CD4-positive, alpha-beta T cell treated with Interleukin-6 at 100 ng/mL for 8 hours (primary cell): Measurements from ENCODE around the gene ZNF816.
A peak's percentile ranks its signal among the peaks of the same experiment; 100 is the strongest.
"Not testable (repeated sequence)": the region's sequence is repeated elsewhere in the genome, so short reads cannot be mapped to it uniquely, and the experiment has no call there.

ENCODE experiments used
- DNase-seq: peaks from one replicate; pipeline ENCODE4 v3.0.0-alpha.2; 2020; ENCODE audit warnings: mixed read lengths, low spot score

Gene ZNF816

DNA sequence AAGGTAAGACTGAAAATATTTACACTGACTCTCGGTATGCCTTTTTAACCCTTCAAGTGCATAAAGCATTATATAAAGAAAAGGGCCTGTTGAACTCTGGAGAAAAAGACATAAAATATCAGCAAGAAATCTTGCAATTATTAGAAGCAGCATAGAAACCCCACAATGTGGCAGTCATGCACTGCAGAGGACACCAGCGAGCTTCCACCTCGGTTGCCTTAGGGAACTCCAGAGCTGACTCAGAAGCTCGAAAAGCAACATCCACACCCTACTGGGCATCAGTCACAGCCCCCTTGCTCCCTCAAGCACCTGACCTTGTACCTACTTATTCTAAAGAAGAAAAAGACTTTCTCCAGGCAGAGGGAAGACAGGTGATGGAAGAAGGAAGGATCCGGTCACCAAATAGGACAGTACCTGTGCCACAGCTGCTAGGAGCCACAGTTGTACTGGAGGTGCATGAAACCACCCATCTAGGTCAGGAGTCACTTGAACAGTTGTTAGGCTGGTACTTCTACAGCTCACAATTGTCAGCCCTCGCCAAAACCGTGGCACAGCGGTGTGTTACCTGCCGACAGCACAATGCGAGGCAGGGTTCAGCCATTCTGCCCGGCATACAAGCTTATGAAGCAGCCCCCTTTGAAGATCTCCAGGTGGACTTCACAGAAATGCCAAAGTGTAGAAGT, 2.9 kb downstream of the ZNF816 start:
- no peak for DNase-seq

DNA sequence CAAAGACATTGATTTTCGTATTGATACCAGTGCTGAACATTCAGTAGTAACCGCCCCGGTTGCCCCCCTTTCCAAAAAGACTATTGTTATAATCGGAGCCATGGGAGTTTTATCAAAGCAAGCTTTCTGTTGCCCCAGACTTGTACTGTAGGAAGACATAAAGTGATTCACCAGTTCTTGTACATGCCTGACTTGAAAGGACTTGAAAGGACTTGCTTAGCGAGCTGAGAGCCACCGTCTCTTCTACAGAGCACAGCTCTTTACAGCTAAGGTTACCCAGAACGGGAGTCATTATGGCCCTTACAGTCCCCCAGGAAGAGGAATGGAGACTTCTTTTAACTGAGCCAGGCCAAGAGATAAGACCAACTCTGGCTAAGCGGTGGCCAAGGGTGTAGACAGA, 5.1 kb downstream of the ZNF816 start:
- DNase-seq, result no peak

DNA sequence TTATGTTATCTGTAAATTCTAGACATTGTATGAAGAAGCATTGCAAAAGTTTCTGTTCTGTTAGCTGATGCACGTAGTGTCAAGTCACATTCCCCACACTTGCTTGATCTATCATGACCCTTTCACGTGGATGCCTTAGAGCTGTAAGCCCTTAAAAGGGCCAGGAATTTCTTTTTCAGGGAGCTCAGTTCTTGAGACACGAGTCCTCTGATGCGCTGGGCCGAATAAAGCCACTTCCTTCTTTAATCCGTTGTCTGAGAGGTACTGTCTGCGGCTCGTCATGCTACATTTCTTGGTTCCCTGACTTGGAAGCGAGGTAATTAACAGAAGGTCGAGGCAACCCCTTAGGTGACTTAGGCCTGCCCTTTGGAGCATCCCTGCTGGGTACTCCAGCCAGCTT, 5.8 kb downstream of the ZNF816 start:
- no peak for DNase-seq

DNA sequence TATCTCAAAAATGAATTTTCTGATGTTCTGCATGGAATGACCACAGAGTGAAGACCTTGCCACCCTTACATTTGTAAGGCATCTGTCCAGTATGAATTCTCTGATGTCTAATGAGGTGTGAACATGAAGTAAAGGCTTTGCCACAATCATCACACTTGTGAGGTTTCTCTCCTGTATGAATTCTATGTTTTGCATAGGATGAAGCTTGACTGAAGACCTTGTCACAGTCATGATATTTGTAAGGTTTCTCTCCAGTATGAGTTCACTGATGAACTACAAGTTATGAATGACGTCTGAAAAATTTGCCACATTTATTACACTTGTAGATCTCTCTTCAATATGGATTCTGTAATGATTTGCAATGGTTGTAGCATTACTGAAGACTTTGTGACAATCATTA, 13.3 kb downstream of the ZNF816 start:
- DNase-seq, result no peak

DNA sequence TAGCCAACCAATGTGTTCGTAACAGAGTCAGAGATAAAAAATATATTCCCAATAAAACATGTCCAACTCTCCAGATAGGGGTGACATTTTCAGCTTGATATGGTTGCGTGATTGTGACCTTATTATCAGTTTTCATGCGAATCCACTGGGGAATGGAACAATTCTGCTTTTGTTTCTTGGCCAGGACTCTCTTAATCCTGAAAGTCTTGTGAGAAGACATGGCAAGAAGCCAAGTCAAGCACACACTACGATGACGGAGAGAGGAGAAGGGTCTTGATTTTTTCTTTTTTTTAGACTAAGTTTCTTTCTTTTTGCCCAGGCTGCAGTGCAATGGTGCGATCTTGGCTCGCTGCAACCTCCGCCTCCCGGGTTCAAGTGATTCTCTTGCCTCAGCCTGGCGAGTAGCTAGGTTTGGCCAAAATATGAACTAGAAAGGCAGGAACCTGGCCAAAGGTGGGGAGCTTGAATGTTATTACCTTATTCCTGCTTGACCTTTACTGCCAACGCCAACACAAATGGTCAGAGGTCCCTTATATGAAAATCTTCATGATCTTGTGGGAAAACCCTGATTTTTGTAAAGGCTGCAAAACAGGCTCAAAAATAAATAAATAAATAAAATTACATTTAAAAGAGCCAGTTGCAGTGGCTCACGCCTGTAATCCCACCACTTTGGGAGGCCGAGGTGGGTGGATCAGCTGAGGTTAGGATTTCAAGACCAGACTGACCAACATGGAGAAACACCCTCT, 14.5 kb downstream of the ZNF816 start:
- no peak for DNase-seq

DNA sequence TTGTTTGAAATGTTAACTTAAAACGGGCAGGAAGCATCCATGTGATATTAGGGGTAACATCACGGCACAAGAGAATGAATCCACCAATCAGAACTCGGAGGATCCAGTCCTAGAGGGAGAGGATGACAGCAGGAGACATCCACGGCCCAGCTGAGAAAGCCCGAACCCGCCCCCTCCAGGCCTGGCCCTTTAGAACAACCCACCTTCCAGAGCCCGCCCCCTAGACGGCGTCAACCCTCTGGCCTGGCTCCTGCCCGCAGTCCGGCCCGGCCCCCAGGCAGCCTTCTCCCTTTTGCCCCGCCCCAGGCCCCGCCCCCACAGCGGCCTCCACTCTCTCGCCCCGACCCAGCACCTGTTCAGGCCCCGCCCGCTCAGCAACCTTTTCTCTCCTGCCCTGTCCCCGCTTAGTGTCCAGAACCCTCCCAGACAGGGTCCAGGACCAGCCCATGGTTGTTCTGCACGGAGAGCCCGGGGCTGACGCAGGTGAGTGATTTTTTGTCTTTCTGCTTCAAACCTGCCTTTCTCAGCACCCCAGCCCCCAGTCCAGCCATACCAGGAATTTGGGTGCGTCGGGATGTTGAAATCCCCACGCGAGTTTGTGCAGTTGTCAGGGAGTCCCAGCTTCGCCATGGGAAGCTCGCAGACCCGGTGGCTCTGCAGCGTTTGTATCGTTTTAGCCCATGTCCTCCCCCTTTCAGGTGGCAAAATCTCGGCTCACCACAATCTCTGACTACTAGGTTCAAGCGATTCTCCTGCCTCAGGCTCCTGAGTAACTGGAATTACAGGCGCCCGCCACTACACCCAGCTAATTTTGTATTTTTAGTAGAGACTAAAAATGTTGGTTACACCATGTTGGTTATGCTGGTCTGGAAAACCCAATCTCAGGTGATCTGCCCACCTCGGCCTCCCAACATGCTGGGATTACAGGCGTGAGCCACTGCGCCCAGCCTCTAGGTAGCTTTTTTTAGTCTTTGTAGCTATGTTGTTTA, 16.1 kb downstream of the ZNF816 start:
- no peak for DNase-seq

DNA sequence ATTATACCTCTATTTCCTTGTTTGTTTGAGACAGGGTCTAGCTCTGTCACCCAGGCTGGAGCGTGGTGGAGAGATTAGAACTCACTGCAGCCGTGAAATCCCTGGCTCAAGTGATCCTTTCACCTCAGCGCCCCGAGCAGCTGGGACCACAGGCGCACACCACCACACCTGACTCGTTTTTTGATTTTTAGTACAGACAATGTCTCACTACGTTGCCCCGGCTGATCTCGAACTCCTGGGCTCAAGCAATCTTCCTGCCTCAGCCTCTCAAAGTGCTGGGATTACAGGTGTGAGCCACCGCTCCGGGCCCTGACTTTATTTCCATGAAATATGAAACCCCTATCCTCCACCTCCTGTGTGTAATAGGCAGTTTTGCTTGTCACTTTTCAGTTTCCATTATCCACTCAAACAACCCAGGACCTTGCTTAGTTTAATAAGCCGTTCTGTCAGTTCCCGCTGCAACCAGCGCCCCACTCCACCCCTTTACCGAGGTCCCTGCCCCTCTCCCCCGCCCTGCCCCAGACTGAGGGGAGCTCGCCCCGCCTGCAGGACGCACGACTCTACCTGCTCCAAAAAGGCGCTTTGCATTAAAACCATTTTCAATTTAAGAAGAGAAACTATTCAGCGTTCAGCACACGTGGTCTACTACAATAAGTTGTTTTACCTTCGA, 16.9 kb downstream of the ZNF816 start:
- DNase-seq, result no peak

DNA sequence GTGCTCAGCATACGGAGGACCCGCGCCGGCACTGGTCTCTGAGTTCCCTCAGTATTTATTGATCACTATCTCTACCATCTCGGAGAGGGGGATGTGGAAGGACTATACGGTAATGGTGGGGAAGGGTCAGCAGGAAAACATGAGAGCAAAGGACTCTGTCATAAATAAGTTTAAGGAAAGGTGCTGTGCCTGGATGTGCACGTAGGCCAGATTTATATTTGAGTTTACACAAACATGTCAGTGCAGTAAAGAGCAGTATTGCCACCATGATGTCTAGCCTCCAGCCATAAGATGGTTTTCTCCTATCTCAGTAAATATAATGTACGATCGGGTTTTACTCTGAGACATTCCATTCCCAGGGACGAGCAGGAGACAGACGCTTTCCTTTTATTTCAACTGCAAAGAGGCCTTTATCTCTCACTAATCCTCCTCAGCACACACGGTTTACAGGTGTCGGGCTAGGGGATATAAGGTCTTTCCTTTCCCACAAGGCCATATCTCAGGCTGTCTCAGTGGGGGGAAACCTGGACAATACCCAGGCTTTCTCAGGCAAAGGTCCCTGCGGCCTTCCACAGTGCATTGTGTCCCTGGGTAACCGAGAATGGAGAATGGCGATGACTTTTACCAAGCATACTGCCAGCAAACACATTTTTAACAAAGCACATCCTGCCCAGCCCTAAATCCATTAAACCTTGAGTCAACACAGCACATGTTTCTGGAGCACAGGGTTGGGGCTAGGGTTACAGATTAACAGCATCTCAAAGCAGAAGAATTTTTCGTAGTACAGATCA, 17.8 kb downstream of the ZNF816 start:
- DNase-seq, result not testable (repeated sequence)

DNA sequence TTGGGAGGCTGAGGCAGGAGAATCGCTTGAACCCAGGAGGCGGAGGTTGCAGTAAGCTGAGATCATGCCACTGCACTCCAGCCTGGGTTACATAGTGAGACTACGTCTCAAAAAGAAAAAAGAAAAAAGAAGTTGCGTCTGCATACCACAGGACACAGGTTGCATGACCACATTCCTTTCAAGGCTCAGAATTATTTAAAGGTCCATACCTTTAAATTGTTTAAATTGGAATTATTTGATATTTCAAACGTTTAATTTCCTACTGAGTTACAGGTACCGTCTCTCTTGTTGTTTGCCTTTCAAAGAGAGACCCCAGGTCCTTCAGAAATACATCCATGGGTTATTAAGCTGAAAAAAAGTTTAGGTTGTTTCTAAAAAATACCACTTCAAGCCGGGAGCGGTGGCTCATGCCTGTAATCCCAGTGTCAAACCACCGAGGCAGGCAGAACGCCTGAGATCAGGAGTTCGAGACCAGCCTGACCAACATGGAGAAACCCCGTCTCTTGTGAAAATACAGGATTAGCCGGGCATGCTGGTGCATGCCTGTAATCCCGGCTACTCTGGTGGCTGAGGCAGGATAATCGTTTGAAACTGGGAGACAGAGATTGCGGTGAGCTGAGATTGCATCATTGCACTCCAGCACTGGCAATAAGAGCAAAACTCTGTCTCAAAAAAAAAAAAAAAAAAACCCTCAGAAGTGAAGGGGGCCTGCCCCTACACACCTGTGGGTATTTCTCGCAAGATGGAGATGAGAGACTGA, 18.6 kb downstream of the ZNF816 start:
- DNase-seq, result no peak

DNA sequence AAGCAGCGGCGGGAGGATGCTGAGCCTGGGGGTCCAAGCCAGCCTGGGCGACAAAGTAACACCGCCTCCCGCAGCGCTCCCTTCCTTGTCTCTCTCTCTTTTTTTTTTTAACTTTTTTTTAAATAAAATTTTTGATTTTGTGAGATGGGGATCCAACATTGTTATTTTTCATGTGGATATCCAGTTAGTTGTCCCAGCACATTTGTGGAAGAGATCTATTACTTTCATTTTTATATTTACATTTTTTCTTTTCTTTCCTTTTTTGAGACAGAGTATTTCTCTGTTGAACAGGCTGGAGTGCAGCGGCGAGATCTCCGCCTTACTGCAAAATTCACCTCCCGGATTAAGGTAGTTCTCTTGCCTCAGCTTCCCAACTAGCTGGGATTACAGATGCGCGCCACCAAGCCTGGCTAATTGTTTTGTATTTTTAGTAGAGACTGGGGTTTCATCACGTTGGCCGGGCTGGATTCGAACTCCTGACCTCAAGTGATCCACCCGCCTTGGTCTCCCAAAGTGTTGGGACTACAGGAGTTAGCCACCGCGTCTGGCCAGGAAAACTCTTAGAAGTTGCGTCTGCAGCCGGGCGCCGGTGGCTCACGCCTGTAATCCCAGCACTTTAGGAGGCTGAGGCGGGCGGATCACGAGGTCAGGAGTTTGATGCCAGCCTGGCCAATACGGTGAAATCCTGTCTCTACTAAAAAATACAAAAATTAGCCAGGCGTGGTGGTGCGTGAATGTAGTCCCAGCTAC, 19.4 kb downstream of the ZNF816 start:
- no peak for DNase-seq

DNA sequence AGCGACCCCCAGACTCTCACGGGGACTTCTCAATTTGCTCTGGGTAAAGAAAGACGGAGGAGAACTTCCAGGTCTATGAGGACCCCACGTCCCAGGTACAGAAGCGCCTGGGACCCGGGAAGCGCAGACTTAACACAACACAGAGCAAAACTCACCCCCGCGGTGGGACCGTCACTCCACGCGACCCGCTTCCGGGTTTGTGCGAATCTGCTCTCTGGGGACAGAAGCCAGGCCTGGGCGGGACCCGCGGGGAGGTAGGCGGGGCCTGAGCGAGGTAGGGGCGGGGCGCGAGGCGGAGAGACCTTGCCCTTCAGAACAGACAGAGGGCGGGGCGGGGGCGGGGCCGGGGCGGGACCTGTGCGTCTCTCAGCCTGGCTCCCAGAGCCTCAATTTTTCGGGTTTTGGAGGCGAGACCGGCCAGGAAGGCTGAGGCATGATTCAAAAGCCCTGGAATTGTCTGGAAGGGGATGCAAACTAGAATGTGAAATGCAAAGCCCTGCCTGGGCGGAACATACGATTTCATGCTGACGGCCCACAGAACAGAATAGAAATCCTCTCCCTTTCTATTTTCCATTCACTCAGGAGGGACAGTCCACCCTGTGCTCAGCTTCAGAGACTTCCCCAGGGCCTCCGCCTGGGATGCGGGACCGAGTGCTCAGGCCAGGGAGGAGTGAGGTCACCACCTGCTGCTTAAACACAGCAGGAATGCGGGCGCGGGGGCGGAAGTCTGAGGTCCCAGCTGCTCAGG, 20.1 kb downstream of the ZNF816 start:
- peak; percentile 94 for DNase-seq

DNA sequence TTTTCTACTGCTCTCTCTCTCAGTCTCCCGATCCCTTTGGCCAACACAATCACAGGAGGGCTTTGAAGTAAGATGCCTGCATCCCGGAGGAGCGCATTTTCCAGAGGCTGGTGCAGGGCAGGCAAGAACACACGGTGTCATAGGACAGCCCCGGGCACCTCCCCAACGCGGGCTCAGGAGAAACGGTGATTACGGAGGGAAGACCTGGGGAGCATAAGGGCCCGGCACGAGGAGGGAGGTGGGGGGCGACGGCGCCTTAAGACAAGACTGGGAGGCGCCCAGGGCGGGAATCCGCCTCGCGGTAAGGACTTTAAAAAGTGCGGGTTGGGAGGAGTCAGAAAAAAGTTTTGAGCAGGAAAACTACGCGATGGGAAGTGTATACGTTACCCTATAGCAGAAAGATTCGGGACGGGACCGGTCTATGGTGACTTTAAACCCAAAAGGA, 20.7 kb downstream of the ZNF816 start:
- no peak for DNase-seq

DNA sequence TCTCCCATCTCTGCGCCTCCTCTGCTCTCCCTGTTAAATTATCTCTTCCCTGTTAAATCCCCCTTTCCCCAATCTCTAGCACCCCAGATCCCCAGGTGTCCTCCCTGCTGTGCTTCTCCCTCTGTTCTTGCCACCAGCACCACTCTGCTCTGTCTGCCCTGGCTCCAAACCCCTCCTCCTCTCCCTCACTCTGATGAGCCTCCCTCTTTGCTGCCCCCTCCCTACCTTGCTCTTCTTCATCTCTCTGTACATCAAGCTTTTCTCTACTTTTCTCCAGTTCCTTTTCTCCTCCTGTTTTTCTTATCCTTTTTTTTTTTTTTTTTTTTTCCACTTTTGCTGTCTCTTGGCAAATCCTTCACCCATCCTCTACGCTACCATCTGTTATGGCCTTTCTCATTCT, 21.2 kb downstream of the ZNF816 start:
- not testable (repeated sequence) for DNase-seq

DNA sequence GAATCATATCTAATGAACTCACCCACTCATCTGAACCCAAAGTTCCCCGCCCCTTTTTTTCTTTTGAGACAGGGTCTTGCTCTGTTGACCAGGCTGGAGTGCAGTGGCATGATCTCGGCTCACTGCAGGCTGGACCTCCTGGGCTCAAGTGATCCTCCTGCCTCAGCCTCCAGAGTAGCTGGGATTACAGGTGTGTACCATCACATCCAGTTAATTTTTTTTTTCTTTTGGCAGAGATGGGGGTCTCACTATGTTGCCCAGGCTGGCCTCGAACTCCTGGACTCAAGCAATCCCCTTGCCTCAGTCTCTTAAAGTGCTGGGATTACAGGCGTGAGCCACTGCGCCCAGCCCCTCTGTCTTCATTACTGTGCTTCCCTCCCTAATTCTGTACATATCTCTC, 21.8 kb downstream of the ZNF816 start:
- not testable (repeated sequence) for DNase-seq

DNA sequence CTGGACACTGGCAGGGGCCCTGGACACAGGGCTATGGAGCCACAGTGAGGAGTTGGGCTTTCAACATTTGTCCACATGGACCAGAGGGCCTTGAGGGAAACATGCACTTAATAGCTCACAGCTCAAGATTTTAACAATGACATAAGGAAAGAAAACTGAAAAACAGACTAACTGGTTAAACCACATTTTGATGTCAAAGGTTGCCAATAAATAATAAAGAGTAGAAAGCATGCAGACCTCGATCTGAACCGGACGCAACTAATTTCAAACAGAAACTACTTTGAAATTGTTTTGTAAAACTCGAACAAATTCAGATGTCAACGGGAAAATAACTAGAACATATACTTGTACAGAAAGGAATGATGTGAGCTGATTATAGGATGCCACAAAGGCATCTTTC, 23.9 kb downstream of the ZNF816 start:
- no peak for DNase-seq

DNA sequence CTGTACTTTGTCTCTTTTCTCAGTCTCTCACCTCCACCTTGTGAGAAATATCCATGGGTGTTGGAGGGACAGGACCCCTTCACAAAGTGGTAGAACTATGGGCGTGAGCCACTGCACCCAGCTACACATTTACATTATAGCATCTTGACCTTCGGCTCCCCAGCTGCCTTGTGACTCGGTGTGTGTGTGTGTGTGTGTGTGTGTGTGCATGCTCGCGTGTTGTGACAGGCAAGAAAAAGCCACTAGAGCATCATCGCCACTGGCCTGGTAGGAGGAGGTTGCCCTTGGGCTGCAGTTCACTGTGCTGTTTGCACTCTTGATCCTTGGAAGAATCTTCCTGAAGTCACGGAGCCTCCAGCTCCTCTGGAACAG, 25.7 kb downstream of the ZNF816 start:
- no peak for DNase-seq

DNA sequence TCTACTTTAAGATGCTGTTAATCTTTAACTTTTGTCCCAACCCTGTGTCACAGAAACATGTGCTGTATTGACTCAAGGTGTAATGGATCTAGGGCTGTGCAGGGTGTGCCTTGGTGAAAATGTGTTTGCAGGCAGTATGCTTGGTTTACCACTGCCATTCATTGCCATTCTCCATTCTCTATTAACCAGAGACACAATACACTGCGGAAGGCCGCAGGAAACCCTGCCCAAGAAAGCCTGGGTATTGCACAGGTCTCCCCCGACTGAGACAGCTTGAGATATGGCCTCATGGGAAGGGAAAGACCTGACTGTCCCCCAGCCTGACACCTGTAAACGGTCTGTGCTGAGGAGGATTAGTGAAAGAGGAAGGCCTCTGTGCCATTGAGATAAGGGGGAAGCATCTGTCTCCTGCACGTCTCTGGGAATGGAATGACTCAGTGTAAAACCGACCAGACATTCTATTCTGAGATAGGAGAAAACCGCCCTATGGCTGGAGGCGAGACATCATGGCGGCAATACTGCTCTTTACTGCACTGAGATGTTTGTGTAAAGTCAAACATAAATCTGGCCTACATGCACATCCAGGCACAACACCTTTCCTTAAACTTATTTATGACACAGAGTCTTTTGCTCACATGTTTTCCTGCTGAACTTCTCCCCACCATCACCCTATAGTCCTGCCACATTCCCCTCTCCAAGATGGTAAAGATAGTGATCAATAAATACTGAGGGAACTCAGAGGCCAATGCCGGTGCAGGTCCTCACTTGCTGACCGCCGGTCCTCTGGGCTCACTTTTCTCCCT, 26.3 kb downstream of the ZNF816 start:
- no peak for DNase-seq

DNA sequence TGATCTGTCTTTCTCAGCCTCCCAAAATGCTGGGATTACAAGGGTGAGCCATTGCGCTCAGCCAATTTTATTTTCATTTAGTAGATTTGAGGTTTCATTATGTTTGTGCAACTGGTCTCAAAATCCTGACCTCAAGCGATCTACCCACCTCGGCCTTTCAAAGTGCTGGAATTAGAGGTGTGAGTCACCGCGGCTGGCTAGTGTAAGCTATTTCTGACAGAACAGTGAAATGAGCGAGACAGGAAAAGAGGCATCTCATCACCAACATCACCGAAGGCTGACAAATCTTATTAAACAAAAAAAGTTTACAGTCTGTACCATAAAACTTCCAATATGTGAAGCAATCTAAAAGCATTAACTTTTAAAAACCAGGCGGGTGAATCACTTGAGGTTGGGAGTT, 27.2 kb downstream of the ZNF816 start:
- DNase-seq, result no peak
